HG03469 (cell line): ENCODE measurements around the gene EML6.

Experiments
- ATAC-seq: cut with Tn5 transposase; IDR thresholded peaks from one replicate; pipeline ENCODE4 v1.9.1; 2021; ENCODE audit warnings: mild to moderate bottlenecking, moderate library complexity, moderate number of reproducible peaks; ENCODE audit not compliant: unreplicated experiment

Gene EML6

DNA sequence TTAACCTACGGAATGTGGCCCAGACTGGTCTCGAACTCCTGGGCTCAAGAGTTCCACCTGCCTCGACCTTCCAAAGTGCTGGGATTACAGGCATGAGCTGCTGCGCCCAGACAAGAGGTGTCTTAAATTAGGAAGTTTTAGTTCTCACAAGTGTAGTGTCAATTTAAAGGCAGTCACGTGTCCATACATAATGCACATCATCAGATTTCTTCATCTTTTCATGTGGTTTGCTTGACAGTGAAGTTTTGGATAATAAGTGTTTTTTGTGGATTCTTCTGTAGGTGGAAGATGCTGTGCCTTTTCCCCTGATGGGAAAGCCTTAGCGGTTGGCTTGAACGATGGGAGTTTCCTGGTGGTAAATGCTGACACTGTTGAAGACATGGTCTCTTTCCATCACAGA lies 179.3 kb downstream of the EML6 start:
- no peak for ATAC-seq

DNA sequence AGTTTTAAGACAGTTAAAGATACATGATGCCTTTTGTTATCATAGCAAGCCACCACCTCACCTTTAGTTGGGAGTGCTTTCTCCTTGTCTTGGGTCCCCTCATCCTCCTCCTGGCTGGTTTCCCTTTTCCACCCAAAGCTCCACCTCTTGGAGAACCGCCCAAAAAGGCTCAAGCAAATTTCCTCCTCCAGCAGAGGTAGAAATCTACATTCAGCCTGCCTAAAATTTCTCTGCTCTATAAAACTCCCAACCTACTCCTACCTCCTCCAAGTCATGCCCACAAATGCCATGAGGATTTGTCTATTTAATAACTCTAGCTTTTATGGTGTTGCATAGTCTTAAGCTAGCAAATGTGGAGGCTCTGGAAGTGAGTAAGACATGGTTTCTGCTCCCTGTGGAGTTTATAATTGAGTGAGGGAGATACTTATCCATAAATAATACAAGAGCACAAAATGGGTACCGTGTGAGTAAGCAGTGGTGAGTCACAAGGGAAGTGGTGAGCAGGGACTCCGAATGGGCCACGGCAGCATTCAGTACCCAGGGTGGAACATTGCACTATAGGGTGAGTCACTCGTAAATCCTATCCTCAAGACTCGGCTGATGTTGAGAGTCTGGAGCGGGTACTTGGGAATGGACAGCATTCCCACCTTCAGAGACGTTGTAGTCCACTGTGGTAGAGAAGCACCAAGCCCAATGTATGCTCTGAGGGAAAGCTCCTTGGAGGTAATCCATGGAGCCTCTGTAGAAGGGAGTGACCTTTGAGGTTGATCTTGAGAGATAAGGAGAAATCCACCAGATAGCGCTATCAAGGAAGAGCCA lies 180.5 kb downstream of the EML6 start:
- ATAC-seq, result no peak

DNA sequence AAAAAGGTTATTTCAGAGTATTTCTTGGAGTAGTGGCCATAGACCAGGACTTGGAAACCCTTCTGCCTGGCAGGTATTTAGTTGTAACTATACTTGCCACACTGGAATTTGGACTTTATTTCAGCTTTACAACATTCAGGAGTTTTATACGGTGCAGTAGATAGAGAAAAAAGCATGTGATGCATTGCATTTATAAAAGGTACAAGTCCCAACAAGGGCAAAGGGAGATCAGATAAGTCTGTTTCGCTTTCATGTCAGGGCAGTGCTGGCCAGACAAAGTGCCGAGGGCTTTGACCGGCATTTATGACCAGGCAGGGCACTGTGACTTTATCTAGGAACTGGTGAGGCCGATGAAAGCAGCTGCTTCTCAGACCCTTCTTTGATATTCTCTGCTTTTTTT lies 181.4 kb downstream of the EML6 start:
- ATAC-seq, result no peak

DNA sequence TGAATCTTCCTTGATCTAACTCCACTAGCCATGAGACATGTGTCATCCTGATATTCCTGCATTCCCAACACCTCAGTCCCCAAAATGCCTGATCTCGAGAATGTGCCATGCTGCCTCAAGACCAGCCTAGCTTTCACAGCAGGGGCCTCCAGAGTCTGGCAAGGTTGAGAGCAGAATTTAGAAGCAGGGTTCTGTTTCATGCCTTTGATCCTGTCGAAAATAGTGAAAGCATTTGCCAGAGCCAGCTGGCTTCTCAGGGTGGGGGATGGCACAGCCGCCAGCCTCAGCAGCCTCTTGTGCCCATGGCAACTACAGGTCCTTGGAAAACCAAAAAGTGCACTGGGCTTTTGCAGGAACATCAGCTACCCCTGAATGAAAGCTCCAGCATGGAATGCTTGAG lies 183.3 kb downstream of the EML6 start:
- ATAC-seq, result no peak

DNA sequence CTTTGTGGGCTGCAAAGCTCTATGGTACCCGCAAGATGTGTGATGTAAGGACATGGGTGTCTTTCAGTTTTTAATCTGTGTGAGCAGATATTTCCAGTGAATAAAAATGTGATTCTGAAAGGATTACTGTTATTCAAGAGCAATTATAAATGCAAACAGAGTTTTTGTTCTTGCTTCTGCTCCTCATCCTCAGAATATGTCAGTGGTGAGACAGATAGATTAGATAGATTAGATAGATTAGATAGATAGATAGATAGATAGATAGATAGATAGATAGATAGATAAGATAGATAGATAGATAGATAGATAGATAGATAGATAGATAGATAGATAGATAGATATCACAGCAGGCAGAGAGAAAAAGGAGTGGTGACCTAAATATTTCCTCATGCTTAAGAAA lies 184.2 kb downstream of the EML6 start:
- ATAC-seq, result no peak

DNA sequence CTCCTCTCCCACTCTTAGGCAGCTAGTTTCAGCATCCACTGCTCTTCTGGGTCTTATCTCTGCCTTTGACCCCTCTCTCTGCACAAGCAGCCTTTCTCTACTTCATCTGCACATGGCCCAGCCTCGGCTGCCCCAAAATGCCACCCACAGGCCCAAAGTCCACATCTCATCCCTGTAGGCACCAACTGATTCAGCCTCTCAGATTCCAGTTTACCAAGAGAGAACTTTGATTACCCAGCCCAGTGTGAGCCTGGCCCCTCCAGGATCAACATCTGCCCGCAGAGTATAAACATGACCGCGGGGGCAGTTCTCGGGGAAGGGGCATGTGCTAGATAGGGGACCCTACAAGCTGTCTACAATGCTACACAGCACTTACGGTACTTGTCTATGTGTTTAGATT lies 185.1 kb downstream of the EML6 start:
- no peak for ATAC-seq

DNA sequence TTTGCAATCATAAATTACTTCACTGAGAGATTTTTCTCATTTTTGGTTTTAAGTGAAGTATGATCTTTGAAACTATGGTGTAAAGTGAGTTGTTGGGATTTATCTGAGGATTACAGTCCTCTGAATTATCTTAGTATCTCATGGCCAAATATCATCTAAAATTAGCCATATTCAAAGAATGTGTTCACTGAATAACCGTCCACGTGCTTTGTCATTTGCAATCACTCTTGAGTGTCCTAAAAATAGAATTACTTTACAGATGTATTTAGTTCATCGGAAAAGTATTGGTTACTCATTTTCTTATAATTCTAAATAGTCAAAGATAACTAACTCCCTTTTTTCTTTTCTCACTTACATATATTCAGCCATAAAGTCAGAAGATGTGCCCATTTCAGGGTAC lies 185.5 kb downstream of the EML6 start:
- ATAC-seq, result no peak

DNA sequence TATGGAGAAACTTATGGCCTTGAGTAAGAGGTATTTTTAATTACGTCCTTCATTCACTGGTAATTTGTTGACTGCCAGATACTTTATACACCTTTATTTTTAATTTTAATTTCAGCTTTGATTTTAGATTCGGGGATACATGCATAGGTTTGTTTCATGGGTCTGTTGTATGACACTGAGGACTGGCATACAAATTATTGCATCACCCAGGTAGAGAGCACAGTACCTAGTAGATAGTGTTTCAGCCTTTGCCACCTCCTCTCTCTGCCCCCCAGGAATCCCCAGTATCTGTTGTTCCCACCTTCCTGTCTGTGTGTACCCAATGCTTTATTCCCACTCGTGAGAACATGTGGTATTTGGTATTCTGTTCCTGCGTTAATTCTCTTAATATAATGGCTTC lies 188.8 kb downstream of the EML6 start:
- no peak for ATAC-seq

DNA sequence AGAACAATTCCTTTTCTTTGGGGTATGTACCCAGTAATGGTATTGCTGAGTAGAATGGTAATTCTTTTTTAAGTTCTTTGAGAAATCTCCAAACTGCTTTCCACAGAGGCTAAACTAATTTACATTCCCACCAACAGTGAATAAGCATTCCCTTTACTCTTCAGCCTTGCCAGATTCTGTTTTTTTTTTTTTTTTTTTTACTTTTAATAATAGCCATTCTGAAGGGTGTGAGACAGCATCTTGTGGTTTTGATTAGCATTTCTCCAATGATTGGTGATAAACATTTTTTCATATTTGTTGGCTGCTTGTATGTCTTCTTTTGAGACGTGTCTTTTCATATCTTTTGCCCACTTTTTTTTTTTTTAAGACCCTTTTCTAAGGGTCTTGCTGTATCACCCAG lies 189.4 kb downstream of the EML6 start:
- ATAC-seq, result no peak

DNA sequence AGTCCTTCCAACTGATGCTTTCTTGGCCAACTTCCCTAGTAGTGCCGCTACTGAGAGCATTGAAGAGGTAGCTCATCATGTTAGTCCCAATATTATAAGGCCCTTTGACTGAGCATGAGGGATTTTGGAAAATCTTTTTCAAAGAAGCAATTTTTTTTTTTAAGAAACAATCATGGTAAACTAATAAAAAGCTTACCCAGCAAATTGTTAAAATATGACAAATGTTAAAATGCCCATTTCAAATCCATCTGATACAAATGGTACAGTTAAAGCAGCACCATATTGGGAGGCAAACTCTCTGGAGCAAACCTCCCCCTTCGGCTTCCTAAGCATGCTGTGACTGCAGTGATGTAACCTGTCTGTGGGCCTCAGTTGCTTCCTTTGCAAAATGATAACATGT lies 191.2 kb downstream of the EML6 start:
- ATAC-seq, result no peak

DNA sequence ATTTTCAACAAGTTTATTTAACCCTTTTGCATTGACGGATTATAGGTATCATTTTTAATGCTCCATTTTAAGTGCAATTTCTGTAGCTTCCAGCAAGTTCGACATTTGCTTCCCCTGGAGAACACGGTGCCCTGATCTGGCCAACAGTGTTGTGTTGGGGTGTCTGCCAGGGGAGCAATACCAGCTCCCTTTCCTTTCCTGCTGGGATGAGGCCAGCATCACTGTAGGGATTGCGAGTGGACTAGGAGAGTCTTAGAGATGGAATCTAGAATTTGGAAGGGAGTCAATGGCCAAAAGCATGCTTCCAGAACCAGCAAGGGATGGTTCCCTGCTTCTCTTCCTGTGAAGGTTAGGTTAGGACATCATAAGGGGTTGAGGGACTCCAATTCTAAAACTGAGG lies 191.6 kb downstream of the EML6 start:
- no peak for ATAC-seq

DNA sequence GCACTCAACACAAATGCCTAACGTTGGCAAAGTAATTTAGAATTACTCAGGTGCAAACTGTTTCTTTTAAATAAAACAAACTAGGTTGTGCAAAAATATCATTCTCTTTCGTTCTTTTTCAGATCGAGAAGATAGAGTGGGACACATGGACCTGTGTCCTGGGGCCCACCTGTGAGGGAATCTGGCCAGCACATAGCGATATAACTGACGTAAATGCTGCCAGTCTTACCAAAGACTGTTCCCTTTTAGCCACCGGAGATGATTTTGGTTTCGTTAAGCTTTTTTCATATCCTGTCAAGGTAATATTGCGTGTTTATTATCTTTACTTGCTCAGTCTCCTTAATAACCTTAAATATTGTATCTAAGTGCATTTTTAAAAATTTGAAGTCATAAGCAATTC lies 193.2 kb downstream of the EML6 start:
- no peak for ATAC-seq

DNA sequence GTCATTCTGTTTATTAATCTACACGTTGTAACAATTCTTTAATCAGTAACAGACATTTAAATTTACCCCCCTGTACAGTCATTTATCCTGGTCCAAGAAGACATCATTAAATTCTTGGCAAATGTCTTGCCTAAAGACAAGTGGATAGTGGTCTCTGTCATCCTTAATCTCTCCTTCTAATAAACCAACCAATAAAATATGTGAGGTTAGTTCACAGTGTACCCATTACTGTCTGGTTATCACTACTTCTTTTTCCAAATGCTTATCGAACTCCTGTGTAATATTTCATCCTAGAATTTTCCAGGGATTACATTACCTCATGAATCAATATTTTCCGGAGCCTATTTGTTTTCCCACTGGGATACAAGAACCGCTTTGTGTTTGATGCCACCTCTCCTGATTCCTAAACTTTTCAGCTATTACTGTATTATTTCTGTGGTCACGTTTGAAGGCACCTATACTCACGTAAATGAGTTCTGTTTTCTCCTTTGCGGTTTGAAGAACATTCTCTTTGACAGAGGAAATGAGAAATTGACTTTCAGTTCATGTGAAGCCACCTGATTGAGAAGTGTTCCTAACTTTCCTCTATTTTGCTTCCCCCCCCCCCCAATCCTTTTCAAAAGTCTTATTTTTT lies 195.3 kb downstream of the EML6 start:
- ATAC-seq, result no peak

DNA sequence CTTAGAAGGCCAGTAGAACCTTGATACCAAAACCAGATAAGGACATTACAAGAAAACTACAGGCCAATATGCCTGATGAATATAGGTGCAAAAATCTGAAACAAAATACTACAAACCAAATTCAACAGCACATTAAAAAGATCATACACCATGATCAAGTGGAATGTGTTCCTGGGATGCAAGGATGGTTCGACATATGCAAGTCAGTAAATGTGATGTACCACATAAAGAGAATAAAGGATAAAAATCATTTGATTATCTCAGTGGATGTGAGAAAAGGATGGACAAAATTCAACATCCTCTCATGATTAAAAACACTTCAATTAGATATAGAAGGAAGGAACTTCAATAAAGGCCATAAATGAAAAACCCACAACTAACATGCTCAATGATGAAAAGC lies 197.2 kb downstream of the EML6 start:
- ATAC-seq, result no peak

DNA sequence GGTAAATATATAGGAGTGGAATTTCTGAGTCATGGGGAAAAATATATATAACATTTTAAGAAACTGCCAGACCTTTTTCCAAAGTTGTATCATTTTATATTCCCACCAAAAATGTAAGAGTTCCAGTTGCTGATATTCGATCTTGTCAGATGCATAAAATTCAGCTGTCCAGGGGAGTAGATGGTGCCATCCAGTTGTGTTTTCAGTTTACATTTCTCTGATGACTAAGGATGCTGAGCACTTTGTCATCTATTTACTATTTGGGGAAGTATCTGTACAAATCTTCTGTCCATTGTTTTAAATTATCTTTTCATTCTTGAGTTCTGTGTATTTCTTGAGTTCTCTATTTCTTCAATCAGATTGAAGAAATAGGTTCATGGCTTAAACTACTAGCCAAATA lies 200.7 kb downstream of the EML6 start:
- ATAC-seq, result no peak

DNA sequence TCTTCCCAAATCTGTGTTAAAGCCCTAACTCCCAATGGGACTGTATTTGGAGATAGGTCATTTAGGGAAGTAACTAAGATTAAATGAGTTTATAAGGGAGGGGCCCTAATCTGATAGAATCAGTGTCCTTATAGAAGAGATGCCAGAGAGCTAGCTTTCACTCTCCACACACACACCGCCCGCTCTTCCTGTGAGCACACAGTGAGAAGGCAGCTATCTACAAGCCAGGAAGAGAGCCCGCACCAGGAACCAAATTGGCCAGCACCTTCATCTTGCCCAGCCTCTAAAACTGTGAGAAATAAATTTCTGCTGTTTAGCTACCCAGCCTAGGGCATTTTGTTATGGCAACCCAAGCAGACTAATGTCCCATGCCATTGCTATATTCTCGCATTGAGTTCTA lies 201.6 kb downstream of the EML6 start:
- no peak for ATAC-seq

DNA sequence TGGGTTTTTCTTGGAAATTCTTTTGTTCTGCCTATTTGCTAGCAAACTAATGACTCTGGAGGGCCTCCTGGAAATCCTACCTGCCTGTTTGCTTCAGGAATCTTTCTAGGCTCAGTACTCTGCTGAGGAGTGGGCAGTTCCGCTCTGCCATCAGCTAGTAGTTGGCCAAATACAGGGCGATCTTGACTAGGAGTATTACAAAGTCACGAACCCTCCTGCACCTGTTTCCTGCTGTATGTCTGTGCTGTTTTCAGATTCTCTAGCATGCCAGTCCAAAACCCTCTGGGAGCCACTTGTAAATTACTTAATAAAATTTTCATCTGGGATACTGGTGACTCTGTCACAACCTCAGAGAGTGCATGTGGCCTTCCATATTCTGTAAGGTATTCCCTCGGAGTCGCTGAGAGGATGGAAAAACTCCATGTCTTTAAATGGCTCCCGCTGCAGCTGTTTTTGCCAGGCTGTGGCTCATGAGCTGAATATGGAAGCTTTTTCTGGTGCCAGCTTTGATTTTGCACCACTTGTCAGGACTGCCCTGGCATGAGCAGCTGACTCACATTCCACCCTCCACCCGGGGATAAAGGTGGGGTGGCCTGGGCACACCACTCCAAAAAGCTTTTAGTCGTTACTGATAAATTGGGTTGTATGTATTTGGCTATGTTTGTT lies 203.8 kb downstream of the EML6 start:
- no peak for ATAC-seq

DNA sequence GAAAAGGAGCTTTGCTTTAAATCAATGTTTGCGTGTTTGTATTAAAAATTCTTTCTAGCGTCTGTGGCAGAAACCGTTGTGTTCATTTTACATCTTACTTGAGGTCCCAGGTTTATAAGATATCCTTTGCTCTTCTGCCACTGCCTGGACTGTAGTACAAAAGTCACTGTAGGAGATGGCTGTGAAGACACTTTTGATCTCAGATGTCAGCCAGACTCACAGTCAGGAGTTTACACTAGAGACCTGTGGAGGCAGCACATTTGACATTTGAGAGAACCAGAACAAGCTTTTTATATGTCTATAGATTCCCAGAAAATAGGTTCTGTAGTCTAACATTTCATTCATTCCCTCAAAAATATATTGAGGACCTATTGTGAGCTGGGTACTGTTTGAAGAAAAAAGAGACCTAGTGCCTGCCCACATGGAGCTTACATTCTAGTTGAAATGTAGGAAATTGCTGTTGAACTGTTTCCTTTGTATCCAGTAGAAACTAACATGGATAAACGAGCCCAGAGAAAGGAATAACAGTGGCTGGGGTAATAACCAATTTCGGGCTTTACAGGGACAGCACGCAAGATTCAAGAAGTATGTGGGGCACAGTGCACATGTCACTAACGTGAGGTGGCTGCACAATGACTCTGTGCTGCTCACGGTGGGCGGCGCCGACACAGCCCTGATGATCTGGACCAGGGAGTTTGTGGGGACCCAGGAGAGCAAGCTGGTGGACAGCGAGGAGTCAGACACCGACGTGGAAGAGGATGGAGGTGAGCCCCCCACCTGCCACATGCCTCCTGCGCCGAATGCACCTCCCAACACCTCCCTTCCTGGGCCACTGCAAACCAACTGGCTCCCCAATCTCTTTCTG lies 204.5 kb downstream of the EML6 start:
- ATAC-seq, result no peak

DNA sequence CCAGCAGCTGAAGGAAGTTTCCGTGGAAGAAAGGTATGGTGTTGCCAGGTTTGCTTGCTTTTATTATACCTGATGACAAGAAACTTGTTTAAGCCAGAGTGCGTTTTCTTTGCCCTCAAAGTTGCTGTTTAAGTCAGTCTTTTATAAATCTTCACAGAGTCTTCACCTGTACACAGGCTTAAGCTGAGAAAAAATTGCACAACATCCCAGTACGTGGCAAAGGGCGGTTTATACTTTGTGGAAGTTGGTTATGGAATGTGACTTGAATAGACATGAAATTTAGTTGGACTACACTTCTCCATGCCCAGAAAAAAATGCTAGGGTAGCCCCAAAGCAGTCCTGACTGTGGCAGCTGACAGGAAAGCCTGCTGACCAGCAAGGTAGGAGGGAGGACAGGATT lies 205.3 kb downstream of the EML6 start:
- no peak for ATAC-seq

DNA sequence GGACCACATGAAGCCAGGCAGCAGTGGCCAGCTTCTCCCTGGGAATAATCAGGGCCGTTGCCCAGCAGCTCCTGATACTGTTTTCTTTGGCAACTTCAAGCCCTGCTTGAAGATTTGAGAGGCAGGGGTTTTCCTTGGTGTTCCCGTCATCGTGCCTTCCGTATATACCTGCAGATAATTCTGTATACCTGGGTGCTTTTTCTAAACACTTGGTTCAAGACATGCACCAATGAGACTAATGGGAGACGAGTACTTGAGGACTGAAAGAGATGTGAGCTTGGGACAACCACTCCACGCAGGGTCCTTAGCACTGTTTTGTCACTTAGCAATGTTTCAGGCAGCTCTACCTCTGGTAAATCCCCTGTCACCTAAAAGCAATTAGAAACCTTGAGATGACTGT lies 208.0 kb downstream of the EML6 start:
- no peak for ATAC-seq

DNA sequence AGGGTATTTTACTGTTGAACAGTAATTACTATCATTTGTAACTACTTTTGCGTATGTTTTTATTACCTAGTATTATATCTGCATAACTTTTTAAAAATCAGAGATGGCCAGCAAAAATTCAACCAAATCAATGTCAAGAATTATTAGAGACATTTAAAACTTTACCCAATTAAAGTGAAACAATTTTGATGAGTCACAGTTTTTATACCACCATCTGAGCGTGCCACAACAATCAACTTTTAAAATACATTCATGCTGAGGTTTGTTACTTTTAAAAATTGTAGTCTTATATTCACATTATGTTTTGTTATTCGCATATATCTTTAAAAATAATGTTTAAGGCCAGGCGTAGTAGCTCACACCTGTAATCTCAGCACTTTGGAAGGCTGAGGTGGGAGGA lies 211.9 kb downstream of the EML6 start:
- no peak for ATAC-seq
